Naive thymus-derived CD4-positive, alpha-beta T cell (primary cell): Measurements from ENCODE around the gene HNF4A. TPM values are rescaled to one million over a fixed set of nuclear protein-coding genes. Genes with fewer than 3 reads are reported as not detected.

Source experiments
- ATAC-seq: fragments of 150-1000 bp; cut with Tn5 transposase; 2 replicates; pipeline ENCODE4 v1.10.0; 2021; ENCODE audit warnings: mild to moderate bottlenecking, moderate library complexity
- CTCF ChIA-PET: fragments of 350-600 bp; sonication (Branson Sonifier 250); formaldehyde crosslinking; loops from one replicate; lab custom pipeline; 2021; ENCODE audit warnings: antibody characterized with exemption; lab: Charles Lee
- POLR2A ChIA-PET: fragments of 350-600 bp; sonication (Branson Sonifier 250); formaldehyde crosslinking; loops from one replicate; lab custom pipeline; 2021; ENCODE audit warnings: antibody characterized with exemption, inconsistent platforms; lab: Charles Lee
- DNase-seq, 9 donors: peaks; one replicate each; pipeline versions ENCODE4 v3.0.0 to v3.0.0-alpha.2; 2020 to 2022; ENCODE audit warnings: mixed read lengths in 1 of 9
- H3K27ac ChIP-seq: one replicate; pipeline ENCODE4 v1.7.0; 2013; ENCODE audit warnings: mild to moderate bottlenecking, low read depth, low read length, moderate library complexity
- H3K27me3 ChIP-seq, 2 donors: one replicate each; pipeline ENCODE4 v1.7.0; 2013; ENCODE audit warnings: low read length in 2 of 2, mild to moderate bottlenecking in 2 of 2, moderate library complexity in 2 of 2; ENCODE audit not compliant: control insufficient read depth in 2 of 2, insufficient read depth in 2 of 2
- H3K36me3 ChIP-seq, 3 experiments: 1 replicate in 2 of 3; 2 replicates in 1 of 3; pipeline ENCODE4 v1.7.0; 2013; ENCODE audit warnings: low read length in 3 of 3, mild to moderate bottlenecking in 3 of 3, moderate library complexity in 1 of 3; ENCODE audit not compliant: insufficient read depth in 3 of 3, control insufficient read depth in 2 of 3
- H3K4me1 ChIP-seq, 2 donors: one replicate each; pipeline ENCODE4 v1.7.0; 2013; ENCODE audit warnings: low read length in 2 of 2, mild to moderate bottlenecking in 2 of 2, moderate library complexity in 1 of 2; ENCODE audit not compliant: control insufficient read depth in 2 of 2, insufficient read depth in 2 of 2
- H3K4me3 ChIP-seq: 2 replicates; pipeline ENCODE4 v1.7.0; 2013; ENCODE audit warnings: mild to moderate bottlenecking, low read length
- H3K9me3 ChIP-seq, 3 experiments: 1 replicate in 2 of 3; 2 replicates in 1 of 3; pipeline ENCODE4 v1.7.0; 2013; ENCODE audit warnings: low read length in 3 of 3; ENCODE audit not compliant: control insufficient read depth in 2 of 3
- H3K27ac Mint-ChIP-seq, 9 donors: one replicate each; pipeline ENCODE4 v1.8.0; 2020 to 2022; ENCODE audit warnings: mixed read lengths in 9 of 9, mild to moderate bottlenecking in 8 of 9, moderate library complexity in 5 of 9, inconsistent platforms in 2 of 9
- H3K27me3 Mint-ChIP-seq, 5 donors: one replicate each; pipeline ENCODE4 v1.8.0; 2021 to 2022; ENCODE audit warnings: mixed read lengths in 5 of 5, mild to moderate bottlenecking in 1 of 5
- H3K36me3 Mint-ChIP-seq, 5 donors: one replicate each; pipeline ENCODE4 v1.8.0; 2020 to 2022; ENCODE audit warnings: mixed read lengths in 5 of 5, mild to moderate bottlenecking in 3 of 5, inconsistent platforms in 1 of 5
- H3K4me1 Mint-ChIP-seq, 7 donors: one replicate each; pipeline ENCODE4 v1.8.0; 2020 to 2022; ENCODE audit warnings: mixed read lengths in 7 of 7, mild to moderate bottlenecking in 3 of 7, inconsistent platforms in 1 of 7
- H3K4me3 Mint-ChIP-seq, 10 donors: one replicate each; pipeline ENCODE4 v1.8.0; 2020 to 2022; ENCODE audit warnings: mild to moderate bottlenecking in 10 of 10, mixed read lengths in 10 of 10, moderate library complexity in 6 of 10, inconsistent platforms in 2 of 10
- H3K9me3 Mint-ChIP-seq, 11 donors: one replicate each; pipeline ENCODE4 v1.8.0; 2020 to 2022; ENCODE audit warnings: mixed read lengths in 11 of 11, mild to moderate bottlenecking in 4 of 11, inconsistent platforms in 1 of 11, moderate library complexity in 1 of 11
- intact Hi-C, 2 donors: fragments of 100-400 bp; cut with micrococcal nuclease; formaldehyde crosslinking; loops; one replicate each; pipeline ENCODE4 v1.15.1; 2023
- polyA plus RNA-seq, 2 donors: library from polyadenylated mRNA; unstranded; fragments of 300-500 nt; fragmentation: Illumina TruSeq; gene quantifications; one replicate each; pipeline ENCODE4 v1.2.3, GENCODE V29; 2021
- total RNA-seq, 6 experiments: library from RNA in 5 of 6; stranded (reverse) in 5 of 6; gene quantifications; 1 replicate in 5 of 6; 2 replicates in 1 of 6; pipeline ENCODE4 v1.2.3 and lab custom pipeline; 2021 to 2026

Gene HNF4A
- total and polyA plus RNA-seq, 7 experiments from 2014 or later, result not detected

DNA sequence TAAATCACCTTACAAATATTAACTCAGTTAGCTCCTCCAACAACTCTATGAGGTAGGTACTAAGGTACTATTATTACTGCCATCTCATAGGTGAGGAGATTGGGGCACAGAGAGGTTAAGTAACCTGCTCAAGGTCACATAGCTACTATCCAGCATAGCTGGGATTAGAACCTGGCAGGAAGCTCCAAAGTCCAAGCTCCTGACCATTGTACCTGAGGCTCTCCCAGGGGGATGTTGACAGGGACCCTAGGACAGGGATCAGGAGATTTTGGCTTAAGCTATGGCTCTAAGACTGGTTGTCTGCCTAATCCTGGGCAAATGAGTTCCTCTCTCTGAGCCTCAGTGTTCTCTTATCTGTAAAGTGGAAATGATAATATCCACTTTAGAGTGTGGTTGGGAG lies 59.3 kb downstream of the HNF4A start:
- Mint-ChIP-seq H3K27ac (no peak overlapping the region), H3K9me3 (peaks cover 0 to 1% (median 0%) of the 10 kb centered on the region in 11 donors), H3K27me3 (peaks cover 0 to 20% (median 14%) of the 10 kb centered on the region in 5 donors), H3K4me1 (peaks cover 0 to 5% (median 0%) of the 10 kb centered on the region in 7 donors), H3K36me3 (no peaks in the 10 kb centered on the region), H3K4me3 (no peak overlapping the region)
- intact Hi-C loops, result no loop called here
- no peak overlapping the region for H3K27ac ChIP-seq
- ChIA-PET POLR2A (interaction anchor here (0.8 kb wide), 1 partner anchor 16 kb away, joined by 3 read pairs; no protein-coding TSS in a partner anchor), CTCF (interaction anchor here (0.6 kb wide), 1 partner anchor 918 kb away, joined by 4 read pairs; no protein-coding TSS in a partner anchor)
- H3K27me3 ChIP-seq, result no peaks in the 10 kb centered on the region
- H3K4me1 ChIP-seq, result no peaks in the 10 kb centered on the region
- no peak overlapping the region for H3K4me3 ChIP-seq
- H3K9me3 ChIP-seq, result no peaks in the 10 kb centered on the region
- ATAC-seq, result no peak
- H3K36me3 ChIP-seq, result no peaks in the 10 kb centered on the region
- DNase-seq, result no peak

DNA sequence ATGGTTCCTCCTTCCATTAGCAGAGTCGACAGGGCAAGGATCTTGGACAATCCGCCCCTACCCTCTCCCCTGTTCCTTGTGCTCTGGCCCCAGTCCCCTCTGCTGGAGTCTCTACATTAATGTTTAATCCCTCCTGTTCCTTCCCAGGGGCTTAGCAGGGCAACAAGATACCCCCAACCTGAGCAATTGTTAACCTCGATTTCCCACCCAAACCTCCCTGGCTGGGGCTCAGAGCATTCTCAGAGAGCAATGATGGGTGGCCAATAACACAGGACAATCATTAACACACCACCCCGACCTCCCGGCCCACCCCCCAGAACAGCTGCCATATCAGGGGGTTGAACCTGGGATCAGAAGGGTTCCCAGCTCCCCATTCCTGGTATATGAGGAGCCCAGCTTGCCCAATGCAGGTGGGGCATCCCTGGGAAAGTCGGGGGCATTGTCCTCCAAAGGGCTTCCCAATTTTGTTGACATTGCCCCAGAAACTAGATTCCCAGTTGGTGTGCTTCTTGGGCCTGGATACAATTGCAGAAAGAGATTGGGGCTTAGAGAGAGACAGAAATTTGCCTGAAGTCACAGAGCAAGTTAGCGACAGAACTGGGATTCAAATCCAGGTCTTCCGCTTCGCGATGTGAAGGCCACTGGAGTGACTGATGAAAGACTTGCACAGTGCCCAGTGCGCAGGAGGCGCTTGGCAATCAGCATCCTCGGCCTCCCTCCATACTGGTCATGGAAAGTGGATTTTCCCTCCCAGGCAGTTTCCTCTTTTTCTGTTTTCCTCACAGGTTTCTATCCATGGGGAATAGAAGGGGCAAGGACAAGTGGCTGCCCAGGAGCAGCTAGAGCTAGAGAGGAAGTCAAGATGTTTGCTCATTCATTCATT lies 60.6 kb downstream of the HNF4A start:
- no peaks in the 10 kb centered on the region for H3K27me3 ChIP-seq
- H3K36me3 Mint-ChIP-seq, result no peaks in the 10 kb centered on the region
- H3K4me3 Mint-ChIP-seq, result no peak overlapping the region
- CTCF ChIA-PET, result no interaction called here
- POLR2A ChIA-PET, result no interaction called here
- no peaks in the 10 kb centered on the region for H3K4me1 ChIP-seq
- ATAC-seq, result no peak
- H3K27ac Mint-ChIP-seq, result peak overlapping the region in 1 of 9 donors; percentile 11
- H3K27me3 Mint-ChIP-seq, result peaks cover 3 to 23% (median 14%) of the 10 kb centered on the region in 5 donors
- H3K9me3 ChIP-seq, result no peaks in the 10 kb centered on the region
- no peak for DNase-seq
- H3K9me3 Mint-ChIP-seq, result peaks cover 0 to 1% (median 0%) of the 10 kb centered on the region in 11 donors
- no peaks in the 10 kb centered on the region for H3K36me3 ChIP-seq
- intact Hi-C loops, result no loop called here
- no peak overlapping the region for H3K27ac ChIP-seq
- H3K4me3 ChIP-seq, result no peak overlapping the region
- H3K4me1 Mint-ChIP-seq, result peaks cover 0 to 5% (median 0%) of the 10 kb centered on the region in 7 donors

DNA sequence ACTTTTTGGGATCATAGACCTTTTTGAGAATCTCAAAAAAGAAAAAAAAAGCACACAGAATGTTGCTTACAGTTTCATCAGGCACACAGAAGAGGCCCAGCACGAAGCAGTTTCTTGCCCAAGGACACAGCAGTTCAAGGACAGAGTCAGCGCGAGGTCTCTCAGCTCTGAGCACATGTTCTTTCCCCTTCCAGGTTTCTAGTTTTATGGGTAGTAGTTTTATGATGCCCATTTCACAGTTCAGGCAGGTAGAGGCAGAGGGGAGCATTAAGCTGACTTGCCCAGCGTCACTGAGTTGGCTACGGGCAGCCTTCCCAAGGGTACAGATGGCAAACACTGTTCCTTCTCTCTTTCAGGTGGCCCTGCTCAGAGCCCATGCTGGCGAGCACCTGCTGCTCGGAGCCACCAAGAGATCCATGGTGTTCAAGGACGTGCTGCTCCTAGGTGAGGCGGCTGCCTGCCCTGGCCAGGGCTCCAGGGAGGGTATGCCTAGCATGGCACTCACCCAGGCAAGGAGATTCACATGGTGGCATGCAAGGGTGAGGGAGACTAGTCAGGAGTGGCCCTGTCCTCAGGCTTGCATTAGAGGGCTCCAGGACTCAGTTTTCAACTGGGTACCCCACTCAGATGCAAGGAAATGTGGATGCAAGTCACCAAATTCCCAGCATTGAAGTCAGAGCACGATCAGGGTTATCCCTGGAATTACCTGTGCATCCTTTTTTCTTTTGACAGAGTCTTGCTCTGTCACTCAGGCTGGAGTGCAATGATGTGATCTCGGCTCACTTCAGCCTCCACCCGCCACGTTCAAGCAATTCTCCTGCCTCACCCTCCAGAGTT lies 62.8 kb downstream of the HNF4A start:
- Histone ChIP-seq H3K27me3 (no peaks in the 10 kb centered on the region), H3K4me1 (no peaks in the 10 kb centered on the region), H3K4me3 (no peak overlapping the region), H3K9me3 (no peaks in the 10 kb centered on the region), H3K36me3 (no peaks in the 10 kb centered on the region), H3K27ac (no peak overlapping the region)
- intact Hi-C loops, result no loop called here
- ATAC-seq (no peak), DNase-seq (no peak)
- Mint-ChIP-seq H3K36me3 (no peaks in the 10 kb centered on the region), H3K4me1 (no peaks in the 10 kb centered on the region), H3K27ac (no peak overlapping the region), H3K4me3 (no peak overlapping the region), H3K9me3 (no peaks in the 10 kb centered on the region), H3K27me3 (peaks cover 5 to 12% (median 7%) of the 10 kb centered on the region in 5 donors)
- POLR2A ChIA-PET, result no interaction called here
- CTCF ChIA-PET, result no interaction called here

GRCh38 chr20:44419131-44419844 lies 63.8 kb downstream of the HNF4A start:
- Mint-ChIP-seq H3K4me3 (no peak overlapping the region), H3K36me3 (no peaks in the 10 kb centered on the region), H3K4me1 (no peaks in the 10 kb centered on the region), H3K27ac (no peak overlapping the region), H3K9me3 (no peaks in the 10 kb centered on the region), H3K27me3 (peaks cover 0 to 9% (median 7%) of the 10 kb centered on the region in 5 donors)
- POLR2A ChIA-PET, result no interaction called here
- Histone ChIP-seq H3K4me1 (no peaks in the 10 kb centered on the region), H3K9me3 (no peaks in the 10 kb centered on the region), H3K36me3 (no peaks in the 10 kb centered on the region), H3K4me3 (no peak overlapping the region), H3K27me3 (no peaks in the 10 kb centered on the region), H3K27ac (no peak overlapping the region)
- no peak for ATAC-seq
- intact Hi-C loops, result no loop called here
- CTCF ChIA-PET, result no interaction called here
- DNase-seq, result no peak

- ATAC-seq (no peak), DNase-seq (no peak)
- POLR2A ChIA-PET, result no interaction called here
- Mint-ChIP-seq H3K4me1 (no peaks in the 10 kb centered on the region), H3K9me3 (no peaks in the 10 kb centered on the region), H3K4me3 (no peak overlapping the region), H3K27me3 (peaks cover 0 to 8% (median 6%) of the 10 kb centered on the region in 5 donors), H3K36me3 (no peaks in the 10 kb centered on the region), H3K27ac (peak overlapping the region in 1 of 9 donors; percentile 16)
- intact Hi-C loops, result no loop called here
- Histone ChIP-seq H3K27ac (no peak overlapping the region), H3K4me1 (no peaks in the 10 kb centered on the region), H3K27me3 (no peaks in the 10 kb centered on the region), H3K9me3 (no peaks in the 10 kb centered on the region), H3K36me3 (no peaks in the 10 kb centered on the region), H3K4me3 (no peak overlapping the region)
- CTCF ChIA-PET, result no interaction called here
Observed at GRCh38 chr20:44420497-44420896, 65.0 kb downstream of the HNF4A start.

DNA sequence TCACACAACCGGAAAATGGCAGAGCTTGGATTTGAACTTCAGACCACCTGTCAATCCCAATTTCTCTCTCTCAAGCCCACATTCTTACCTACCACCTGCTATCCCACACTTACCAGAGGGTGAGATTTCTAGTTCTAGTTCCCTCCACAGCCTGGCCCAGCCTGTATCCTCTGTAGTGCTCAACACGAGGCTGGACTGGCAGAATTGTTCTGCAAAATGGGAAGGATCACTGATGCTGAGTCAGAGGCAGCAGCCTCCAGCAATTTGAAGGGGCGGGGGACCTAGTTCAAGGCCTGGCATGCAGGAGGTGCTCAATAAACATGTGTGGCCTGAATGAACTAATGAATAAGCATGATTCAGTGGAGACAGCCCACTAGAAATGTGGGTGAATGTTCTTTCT lies 66.6 kb downstream of the HNF4A start:
- H3K27me3 ChIP-seq, result no peaks in the 10 kb centered on the region
- H3K4me1 ChIP-seq, result no peaks in the 10 kb centered on the region
- H3K36me3 ChIP-seq, result no peaks in the 10 kb centered on the region
- Mint-ChIP-seq H3K4me1 (no peaks in the 10 kb centered on the region), H3K27ac (peak overlapping the region in 1 of 9 donors; percentile 17), H3K27me3 (peaks cover 0 to 7% (median 4%) of the 10 kb centered on the region in 5 donors), H3K4me3 (no peak overlapping the region), H3K9me3 (no peaks in the 10 kb centered on the region), H3K36me3 (no peaks in the 10 kb centered on the region)
- CTCF ChIA-PET, result no interaction called here
- no peak for DNase-seq
- no peak for ATAC-seq
- no peak overlapping the region for H3K27ac ChIP-seq
- H3K9me3 ChIP-seq, result no peaks in the 10 kb centered on the region
- H3K4me3 ChIP-seq, result no peak overlapping the region
- intact Hi-C loops, result no loop called here
- POLR2A ChIA-PET, result no interaction called here
